ENCODE data around the gene G6PC1.
"Not testable (repeated sequence)": the region's sequence is repeated elsewhere in the genome, so short reads cannot be mapped to it uniquely, and the experiment has no call there.

GRCh38 chr17:42919522-42920077 lies 19.0 kb downstream of the G6PC1 start:
- TF ChIP-seq CTCF, POLR2AphosphoS5, POLR2A (IDR thresholded peaks at IDR 0.05): not testable (repeated sequence)
